ENCODE results near the gene ADGRD1. TPM values are rescaled to one million over a fixed set of nuclear protein-coding genes. Genes with fewer than 3 reads are reported as not detected.

The ADGRD1 gene
- total and polyA plus RNA-seq, 2 donors: 0.94 to 2.1 TPM

DNA sequence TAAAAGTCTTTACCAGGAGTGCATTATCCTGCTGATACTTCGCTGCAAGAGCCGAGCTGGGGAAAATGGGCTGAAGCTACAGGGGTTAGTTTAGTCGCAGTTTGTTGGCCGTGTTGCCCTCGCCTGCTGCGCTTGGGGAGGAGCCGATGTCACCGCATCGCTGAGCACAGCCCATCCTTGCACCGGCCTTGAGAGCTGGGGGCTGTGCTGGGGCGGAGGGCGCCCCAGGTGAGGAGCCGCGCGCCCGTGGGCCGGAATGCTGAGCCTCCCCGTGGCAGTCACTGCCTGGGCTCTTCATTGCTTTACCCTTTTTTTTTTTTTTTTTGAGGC, 50.0 kb downstream of the ADGRD1 start:
- Histone ChIP-seq H3K9me3 (ENCODE audit: control insufficient read depth in 2 of 2, insufficient read depth in 1 of 2, low read length in 1 of 2) (no peaks in the 10 kb centered on the region), H3K4me1 (ENCODE audit: control insufficient read depth in 2 of 2, insufficient read depth in 2 of 2, low read length in 2 of 2) (no peaks in the 10 kb centered on the region), H3K36me3 (ENCODE audit: control insufficient read depth in 2 of 2, insufficient read depth in 2 of 2, low read length in 1 of 2) (no peaks in the 10 kb centered on the region), H3K27me3 (ENCODE audit: control insufficient read depth in 2 of 2, insufficient read depth in 1 of 2, low read length in 1 of 2) (no peaks in the 10 kb centered on the region), H3K4me3 (ENCODE audit: low read length in 2 of 2) (no peak overlapping the region), H3K27ac (ENCODE audit: low read depth in 1 of 2, low read length in 1 of 2) (no peak overlapping the region)
- 81% methylated on average over 18 of the region's 18 CpGs for WGBS
- DNase-seq (ENCODE audit: low read depth in 6 of 9, low spot score in 9 of 9): no peak

DNA sequence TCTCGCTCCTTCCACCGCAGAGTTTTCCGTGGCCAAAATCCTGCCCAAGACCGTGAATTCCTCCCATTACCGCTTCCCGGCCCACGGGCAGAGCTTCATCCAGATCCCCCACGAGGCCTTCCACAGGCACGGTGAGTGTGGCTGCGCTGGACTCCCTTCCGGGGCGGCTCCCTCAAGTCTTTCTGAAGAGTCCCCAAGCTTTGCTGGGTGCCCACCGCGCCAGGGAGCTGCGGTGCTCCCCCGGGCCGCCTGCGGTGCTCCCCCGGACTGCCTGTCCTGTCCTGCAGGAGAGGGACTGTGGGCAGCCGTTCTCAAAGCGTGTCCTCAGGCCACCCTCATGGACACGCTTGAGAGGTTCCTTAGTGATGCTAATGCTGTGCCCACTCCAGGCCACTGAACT, 50.5 kb downstream of the ADGRD1 start:
- 87% methylated on average over 22 of the region's 22 CpGs for WGBS
- Histone ChIP-seq H3K36me3 (ENCODE audit: control insufficient read depth in 2 of 2, insufficient read depth in 2 of 2, low read length in 1 of 2) (no peaks in the 10 kb centered on the region), H3K9me3 (ENCODE audit: control insufficient read depth in 2 of 2, insufficient read depth in 1 of 2, low read length in 1 of 2) (no peaks in the 10 kb centered on the region), H3K27me3 (ENCODE audit: control insufficient read depth in 2 of 2, insufficient read depth in 1 of 2, low read length in 1 of 2) (no peaks in the 10 kb centered on the region), H3K4me1 (ENCODE audit: control insufficient read depth in 2 of 2, insufficient read depth in 2 of 2, low read length in 2 of 2) (no peaks in the 10 kb centered on the region), H3K4me3 (ENCODE audit: low read length in 2 of 2) (no peak overlapping the region), H3K27ac (ENCODE audit: low read depth in 1 of 2, low read length in 1 of 2) (no peak overlapping the region)
- no peak for DNase-seq (ENCODE audit: low read depth in 6 of 9, low spot score in 9 of 9)

DNA sequence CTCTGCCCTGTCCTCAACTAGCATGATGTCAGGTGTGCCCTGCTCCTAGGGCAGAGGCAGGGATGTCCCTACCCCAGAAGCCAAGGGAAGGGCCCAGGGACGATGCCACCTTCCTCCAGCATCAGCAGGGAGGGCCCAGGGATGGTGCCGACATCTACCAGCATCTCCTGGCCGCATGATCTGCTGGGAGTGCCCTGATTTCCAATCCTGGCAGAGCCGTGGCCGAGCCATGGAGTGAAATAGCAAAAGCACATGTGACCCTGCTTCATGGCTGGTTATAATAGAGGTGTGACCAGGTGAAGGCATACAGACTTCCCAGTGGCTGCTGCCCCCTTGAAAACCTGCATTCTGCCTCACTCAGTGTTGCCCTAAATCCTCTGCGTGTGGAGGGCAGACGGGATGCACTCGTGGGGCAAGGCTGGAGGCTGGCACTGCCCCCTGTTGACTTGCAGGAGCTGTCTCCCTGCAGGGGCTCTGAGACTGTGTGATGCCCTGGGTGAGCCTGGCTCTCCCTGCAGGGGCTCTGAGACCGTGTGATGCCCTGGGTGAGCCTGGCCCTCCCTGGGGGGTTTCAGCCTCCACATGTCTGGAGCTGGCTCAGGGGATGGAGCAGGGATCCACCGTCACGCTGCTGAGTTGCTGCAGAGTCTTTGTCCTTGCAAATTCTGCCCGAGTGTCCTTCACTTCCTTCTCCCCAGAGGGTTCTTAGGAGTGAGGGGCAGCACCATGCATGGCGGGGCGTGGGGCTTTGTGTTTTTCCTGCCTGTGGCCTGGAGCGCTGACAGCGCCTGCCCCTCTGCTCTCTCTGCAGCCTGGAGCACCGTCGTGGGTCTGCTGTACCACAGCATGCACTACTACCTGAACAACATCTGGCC, 51.7 kb downstream of the ADGRD1 start:
- WGBS: 77% methylated on average over 18 of the region's 18 CpGs

DNA sequence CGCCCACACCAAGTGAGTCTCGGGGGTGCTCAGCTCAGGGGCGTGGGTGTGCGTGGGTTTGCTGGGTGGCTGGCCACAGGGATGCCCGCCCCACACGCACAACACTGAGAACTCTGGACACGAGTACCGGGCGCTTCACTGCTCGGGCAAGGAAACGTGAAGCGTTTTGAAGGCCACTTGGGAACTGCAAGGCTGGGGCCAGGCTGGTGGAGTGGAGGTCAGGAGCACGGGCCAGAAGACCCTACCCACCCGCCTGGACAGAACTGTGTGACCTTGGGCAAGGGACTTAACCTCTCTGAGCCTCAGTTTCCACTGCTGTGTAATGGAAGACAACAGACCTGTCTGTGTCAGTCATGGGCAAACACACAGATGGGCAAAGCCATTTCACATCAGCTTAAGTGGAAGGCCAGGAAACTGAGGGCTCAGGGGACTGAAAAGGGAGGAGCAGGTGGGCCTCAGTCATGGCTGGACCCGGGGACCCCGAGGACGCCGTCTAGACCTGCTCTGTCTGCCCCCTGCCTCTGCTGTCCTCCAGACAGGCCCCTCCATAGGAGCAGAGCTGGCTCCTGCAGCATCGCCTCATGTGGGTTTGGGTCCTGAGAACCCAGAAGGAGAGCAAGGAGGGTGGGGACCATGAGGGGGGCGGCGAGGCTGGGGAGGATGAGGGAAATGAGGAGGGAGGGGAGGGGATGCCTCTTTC, 52.5 kb downstream of the ADGRD1 start:
- Histone ChIP-seq H3K36me3 (ENCODE audit: control insufficient read depth in 2 of 2, insufficient read depth in 2 of 2, low read length in 1 of 2) (no peaks in the 10 kb centered on the region), H3K4me3 (ENCODE audit: low read length in 2 of 2) (no peak overlapping the region), H3K9me3 (ENCODE audit: control insufficient read depth in 2 of 2, insufficient read depth in 1 of 2, low read length in 1 of 2) (no peaks in the 10 kb centered on the region), H3K27ac (ENCODE audit: low read depth in 1 of 2, low read length in 1 of 2) (no peak overlapping the region), H3K4me1 (ENCODE audit: control insufficient read depth in 2 of 2, insufficient read depth in 2 of 2, low read length in 2 of 2) (no peaks in the 10 kb centered on the region), H3K27me3 (ENCODE audit: control insufficient read depth in 2 of 2, insufficient read depth in 1 of 2, low read length in 1 of 2) (no peaks in the 10 kb centered on the region)
- no peak for DNase-seq (ENCODE audit: low read depth in 6 of 9, low spot score in 9 of 9)
- 92% methylated on average over 21 of the region's 21 CpGs for WGBS

More for the DNA sequence above, 51.7 kb downstream of the ADGRD1 start:
- no peaks in the 10 kb centered on the region for H3K36me3 ChIP-seq (ENCODE audit: control insufficient read depth in 2 of 2, insufficient read depth in 2 of 2, low read length in 1 of 2)
- H3K4me1 ChIP-seq (ENCODE audit: control insufficient read depth in 2 of 2, insufficient read depth in 2 of 2, low read length in 2 of 2): no peaks in the 10 kb centered on the region
- no peak overlapping the region for H3K4me3 ChIP-seq (ENCODE audit: low read length in 2 of 2)
- no peaks in the 10 kb centered on the region for H3K9me3 ChIP-seq (ENCODE audit: control insufficient read depth in 2 of 2, insufficient read depth in 1 of 2, low read length in 1 of 2)
- no peaks in the 10 kb centered on the region for H3K27me3 ChIP-seq (ENCODE audit: control insufficient read depth in 2 of 2, insufficient read depth in 1 of 2, low read length in 1 of 2)
- no peak overlapping the region for H3K27ac ChIP-seq (ENCODE audit: low read depth in 1 of 2, low read length in 1 of 2)
- no peak for DNase-seq (ENCODE audit: low read depth in 6 of 9, low spot score in 9 of 9)

DNA sequence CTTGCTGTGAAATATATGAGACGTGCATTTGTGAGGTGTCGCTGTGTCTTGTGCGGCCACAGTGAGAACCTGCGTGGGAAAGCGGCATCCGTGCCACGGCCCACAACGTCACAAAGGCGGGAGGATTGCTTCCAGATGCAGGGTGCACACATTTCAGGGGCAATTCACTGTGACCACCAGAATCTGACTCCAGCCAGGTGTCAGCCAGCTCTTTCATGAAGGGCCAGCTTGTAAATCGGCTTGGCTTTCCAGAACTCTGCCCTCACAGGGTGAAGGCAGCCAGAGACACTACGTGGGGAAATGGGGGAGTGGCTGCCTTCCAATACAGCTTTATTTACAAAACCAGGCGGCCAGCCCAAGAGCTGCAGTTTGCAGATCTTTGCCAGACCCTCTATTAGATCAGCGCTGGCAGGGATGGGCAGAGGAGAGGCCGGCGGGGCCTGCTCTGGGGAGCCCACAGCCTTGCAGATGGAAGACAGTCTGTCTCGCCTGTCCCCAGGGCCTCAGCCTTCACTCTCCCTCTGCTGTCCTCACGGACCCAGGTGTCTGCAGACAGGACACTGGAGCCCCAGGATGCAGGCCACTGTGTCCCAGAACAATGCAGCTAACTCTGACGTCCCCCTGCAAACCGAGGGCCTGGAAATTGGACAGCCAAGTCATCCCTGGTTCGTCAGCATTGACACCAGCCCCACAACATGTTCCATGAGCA, 53.5 kb downstream of the ADGRD1 start:
- Histone ChIP-seq H3K4me3 (ENCODE audit: low read length in 2 of 2) (no peak overlapping the region), H3K36me3 (ENCODE audit: control insufficient read depth in 2 of 2, insufficient read depth in 2 of 2, low read length in 1 of 2) (no peaks in the 10 kb centered on the region), H3K9me3 (ENCODE audit: control insufficient read depth in 2 of 2, insufficient read depth in 1 of 2, low read length in 1 of 2) (no peaks in the 10 kb centered on the region), H3K4me1 (ENCODE audit: control insufficient read depth in 2 of 2, insufficient read depth in 2 of 2, low read length in 2 of 2) (no peaks in the 10 kb centered on the region), H3K27me3 (ENCODE audit: control insufficient read depth in 2 of 2, insufficient read depth in 1 of 2, low read length in 1 of 2) (no peaks in the 10 kb centered on the region), H3K27ac (ENCODE audit: low read depth in 1 of 2, low read length in 1 of 2) (no peak overlapping the region)
- DNase-seq (ENCODE audit: low read depth in 6 of 9, low spot score in 9 of 9): no peak
- WGBS: 85% methylated on average over 20 of the region's 20 CpGs

DNA sequence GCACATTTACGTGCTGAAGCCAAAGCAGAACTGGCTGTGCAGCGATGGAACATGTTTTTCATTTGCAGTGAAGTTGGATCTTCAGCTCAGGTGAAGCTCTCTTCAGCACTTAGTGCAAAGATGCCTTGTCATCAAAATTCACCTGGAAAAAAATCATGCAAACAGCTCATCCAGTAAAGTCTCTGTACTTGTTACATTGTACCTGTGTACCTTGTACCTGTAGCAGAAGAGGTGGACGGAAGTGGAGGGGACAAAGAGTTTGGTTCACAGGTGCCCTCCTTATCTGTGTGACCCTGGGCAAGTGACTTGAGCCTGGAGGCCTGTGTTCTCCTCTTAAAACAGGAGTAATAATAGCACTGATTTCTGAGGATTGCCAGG, 54.0 kb downstream of the ADGRD1 start:
- H3K36me3 ChIP-seq (ENCODE audit: control insufficient read depth in 2 of 2, insufficient read depth in 2 of 2, low read length in 1 of 2): no peaks in the 10 kb centered on the region
- H3K4me3 ChIP-seq (ENCODE audit: low read length in 2 of 2): no peak overlapping the region
- H3K27me3 ChIP-seq (ENCODE audit: control insufficient read depth in 2 of 2, insufficient read depth in 1 of 2, low read length in 1 of 2): no peaks in the 10 kb centered on the region
- 89% methylated on average over 3 of the region's 3 CpGs for WGBS
- no peaks in the 10 kb centered on the region for H3K9me3 ChIP-seq (ENCODE audit: control insufficient read depth in 2 of 2, insufficient read depth in 1 of 2, low read length in 1 of 2)
- H3K27ac ChIP-seq (ENCODE audit: low read depth in 1 of 2, low read length in 1 of 2): no peak overlapping the region
- no peaks in the 10 kb centered on the region for H3K4me1 ChIP-seq (ENCODE audit: control insufficient read depth in 2 of 2, insufficient read depth in 2 of 2, low read length in 2 of 2)
- no peak for DNase-seq (ENCODE audit: low read depth in 6 of 9, low spot score in 9 of 9)

DNA sequence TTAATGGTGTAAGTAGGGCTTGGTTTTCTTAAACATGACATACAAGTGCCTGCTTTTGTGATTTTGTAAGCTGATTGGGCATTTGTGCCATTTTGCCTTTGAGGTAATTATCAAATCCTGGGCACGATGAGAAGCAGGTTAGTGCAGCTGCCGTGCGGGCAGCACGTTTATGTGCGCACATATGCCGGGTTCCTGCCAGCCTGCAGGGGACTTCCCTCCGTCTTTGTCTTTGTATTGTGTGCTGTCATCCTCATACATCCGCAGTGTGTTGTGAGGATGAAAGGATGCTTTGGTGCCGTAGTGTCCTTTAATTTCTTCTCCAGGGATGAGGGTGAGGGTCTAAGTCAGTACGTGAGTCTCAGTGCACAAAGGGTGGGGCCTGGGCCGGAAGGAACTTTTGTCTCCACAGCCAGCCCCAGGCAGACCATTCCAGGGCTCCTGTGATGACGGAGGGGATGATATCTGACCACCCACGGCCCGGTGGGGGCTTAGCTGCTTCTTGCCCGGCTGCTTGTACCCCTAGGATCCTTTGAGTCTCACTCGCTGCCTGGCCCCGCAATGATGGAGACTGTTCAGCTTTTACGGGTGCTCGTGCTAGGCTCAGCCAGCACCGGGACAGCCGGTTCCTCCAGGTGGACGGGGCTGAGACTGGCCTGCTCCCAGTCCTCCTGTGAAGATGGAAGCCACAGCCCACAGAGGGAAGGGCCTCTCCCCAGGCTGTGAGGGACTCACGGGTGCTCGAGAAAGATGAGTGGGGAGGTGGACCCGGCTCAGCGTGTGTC, 54.6 kb downstream of the ADGRD1 start:
- Histone ChIP-seq H3K27ac (ENCODE audit: low read depth in 1 of 2, low read length in 1 of 2) (no peak overlapping the region), H3K27me3 (ENCODE audit: control insufficient read depth in 2 of 2, insufficient read depth in 1 of 2, low read length in 1 of 2) (no peaks in the 10 kb centered on the region), H3K9me3 (ENCODE audit: control insufficient read depth in 2 of 2, insufficient read depth in 1 of 2, low read length in 1 of 2) (no peaks in the 10 kb centered on the region), H3K4me1 (ENCODE audit: control insufficient read depth in 2 of 2, insufficient read depth in 2 of 2, low read length in 2 of 2) (no peaks in the 10 kb centered on the region), H3K4me3 (ENCODE audit: low read length in 2 of 2) (no peak overlapping the region), H3K36me3 (ENCODE audit: control insufficient read depth in 2 of 2, insufficient read depth in 2 of 2, low read length in 1 of 2) (no peaks in the 10 kb centered on the region)
- 94% methylated on average over 26 of the region's 26 CpGs for WGBS
- no peak for DNase-seq (ENCODE audit: low read depth in 6 of 9, low spot score in 9 of 9)

DNA sequence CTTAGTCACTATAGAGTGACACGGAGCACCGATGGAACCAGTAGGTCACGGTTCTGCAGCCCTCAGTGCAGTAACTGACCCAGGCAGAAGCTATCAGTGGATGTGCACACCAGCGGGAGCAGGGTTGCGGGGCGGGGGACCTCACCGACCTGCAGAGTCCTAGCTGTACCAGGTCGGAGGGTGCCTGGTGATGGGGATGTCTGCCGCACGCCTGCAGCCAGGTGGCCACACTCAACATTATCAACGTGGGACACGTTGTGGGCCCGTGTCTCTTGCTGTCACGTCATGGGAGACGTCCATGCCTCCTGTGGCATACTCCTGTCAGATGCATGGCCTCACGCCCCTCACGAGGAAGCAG, 55.2 kb downstream of the ADGRD1 start:
- H3K4me1 ChIP-seq (ENCODE audit: control insufficient read depth in 2 of 2, insufficient read depth in 2 of 2, low read length in 2 of 2): no peaks in the 10 kb centered on the region
- no peaks in the 10 kb centered on the region for H3K36me3 ChIP-seq (ENCODE audit: control insufficient read depth in 2 of 2, insufficient read depth in 2 of 2, low read length in 1 of 2)
- no peak overlapping the region for H3K27ac ChIP-seq (ENCODE audit: low read depth in 1 of 2, low read length in 1 of 2)
- no peaks in the 10 kb centered on the region for H3K27me3 ChIP-seq (ENCODE audit: control insufficient read depth in 2 of 2, insufficient read depth in 1 of 2, low read length in 1 of 2)
- DNase-seq (ENCODE audit: low read depth in 6 of 9, low spot score in 9 of 9): no peak
- WGBS: 93% methylated on average over 17 of the region's 17 CpGs
- H3K9me3 ChIP-seq (ENCODE audit: control insufficient read depth in 2 of 2, insufficient read depth in 1 of 2, low read length in 1 of 2): no peaks in the 10 kb centered on the region
- no peak overlapping the region for H3K4me3 ChIP-seq (ENCODE audit: low read length in 2 of 2)
